T47D (cell line): ENCODE measurements around the gene ZNF813.
A peak's percentile ranks its signal among the peaks of the same experiment; 100 is the strongest.
"Not testable (repeated sequence)": the region's sequence is repeated elsewhere in the genome, so short reads cannot be mapped to it uniquely, and the experiment has no call there.

Experiments
- DNase-seq, 2 experiments: peaks; one replicate each; pipeline versions ENCODE4 v3.0.0 to v3.0.0-alpha.2; 2011 to 2012; ENCODE audit warnings: low read depth in 1 of 2, low spot score in 1 of 2
- JUND ChIP-seq: IDR thresholded peaks from 2 replicates; pipeline ENCODE4 v1.6.1; 2012; ENCODE audit warnings: low read depth
- in situ Hi-C: cut with HindIII; loops from 2 replicates; pipeline ENCODE4 v1.10.0; 2016; ENCODE audit warnings: low sequenced_read_pairs, low pct_unique_long_range_greater_than_20kb

ZNF813 gene

GRCh38 chr19:53461866-53462265 is 5.7 kb upstream of the ZNF813 start:
- no peak for DNase-seq
- no peak for TF ChIP-seq JUND
- in situ Hi-C loops = no loop called here

GRCh38 chr19:53462861-53463260 is 4.7 kb upstream of the ZNF813 start:
- TF ChIP-seq JUND = no peak
- no peak for DNase-seq
- in situ Hi-C loops = no loop called here

- no peak for TF ChIP-seq JUND
- peak in 1 of 2 experiments; percentile 64 for DNase-seq
- in situ Hi-C loops = no loop called here
These were observed 4.3 kb upstream of the ZNF813 start for GRCh38 chr19:53463263-53463662.

- in situ Hi-C loops = no loop called here
- TF ChIP-seq JUND = no peak
- peak in 1 of 2 experiments; percentile 1 for DNase-seq
These were observed 628 bp upstream of the ZNF813 start for GRCh38 chr19:53466726-53467484.

- in situ Hi-C loops, DNase-seq: not testable (repeated sequence)
These were observed 1.1 kb downstream of the ZNF813 start for GRCh38 chr19:53468628-53469027.

GRCh38 chr19:53471916-53472315 is 4.4 kb downstream of the ZNF813 start:
- in situ Hi-C loops = no loop called here
- no peak for DNase-seq
- no peak for TF ChIP-seq JUND

- in situ Hi-C loops = not testable (repeated sequence)
- DNase-seq = peak in 1 of 2 experiments; percentile 39
These were observed 7.3 kb downstream of the ZNF813 start for GRCh38 chr19:53474832-53475231.

GRCh38 chr19:53475470-53475869 is 7.9 kb downstream of the ZNF813 start:
- in situ Hi-C loops, DNase-seq: not testable (repeated sequence)

GRCh38 chr19:53483751-53484150 is 16.2 kb downstream of the ZNF813 start:
- in situ Hi-C loops = not testable (repeated sequence)
- DNase-seq = peak in 1 of 2 experiments; percentile 64

- no peak for DNase-seq
- in situ Hi-C loops = no loop called here
- TF ChIP-seq JUND = no peak
These were observed 17.8 kb downstream of the ZNF813 start for GRCh38 chr19:53485046-53486004.

- no peak for TF ChIP-seq JUND
- DNase-seq = no peak
- in situ Hi-C loops = no loop called here
These were observed 24.6 kb downstream of the ZNF813 start for GRCh38 chr19:53492153-53492552.

- DNase-seq = peak in 1 of 2 experiments; percentile 26
- in situ Hi-C loops = not testable (repeated sequence)
These were observed 29.9 kb downstream of the ZNF813 start for GRCh38 chr19:53497311-53498023.

GRCh38 chr19:53498024-53498395 is 30.5 kb downstream of the ZNF813 start:
- DNase-seq, in situ Hi-C loops: not testable (repeated sequence)

- DNase-seq, in situ Hi-C loops: not testable (repeated sequence)
These were observed 35.6 kb downstream of the ZNF813 start for GRCh38 chr19:53503151-53503550.

GRCh38 chr19:53503671-53504364 is 36.3 kb downstream of the ZNF813 start:
- DNase-seq, in situ Hi-C loops: not testable (repeated sequence)

- peak in 1 of 2 experiments; percentile 16 for DNase-seq
- in situ Hi-C loops = not testable (repeated sequence)
These were observed 36.8 kb downstream of the ZNF813 start for GRCh38 chr19:53504365-53504703.
